NT2/D1 (cell line): ENCODE measurements around the gene MMS19.

Source experiments
- SUZ12 ChIP-seq: IDR thresholded peaks from 2 replicates; pipeline ENCODE4 v1.6.1; 2011; ENCODE audit not compliant: insufficient read length, insufficient read depth; ENCODE audit errors: extremely low read depth
- ZNF274 ChIP-seq: IDR thresholded peaks from 2 replicates; pipeline ENCODE4 v1.6.1; 2011; ENCODE audit warnings: mild to moderate bottlenecking, low read depth, low read length

- TF ChIP-seq SUZ12, result no peak
- no peak for TF ChIP-seq ZNF274
Observed at GRCh38 chr10:97497572-97498075, 598 bp downstream of the MMS19 start.
